ENCODE measurements around the gene ACTL7B.
A peak's percentile ranks its signal among the peaks of the same experiment; 100 is the strongest.
"Not testable (repeated sequence)": the region's sequence is repeated elsewhere in the genome, so short reads cannot be mapped to it uniquely, and the experiment has no call there.

ACTL7B gene

GRCh38 chr9:108842610-108843295 is 13.0 kb downstream of the ACTL7B start:
- DNase-seq: no peak

GRCh38 chr9:108839561-108839960 is 16.2 kb downstream of the ACTL7B start:
- DNase-seq: not testable (repeated sequence)

DNA sequence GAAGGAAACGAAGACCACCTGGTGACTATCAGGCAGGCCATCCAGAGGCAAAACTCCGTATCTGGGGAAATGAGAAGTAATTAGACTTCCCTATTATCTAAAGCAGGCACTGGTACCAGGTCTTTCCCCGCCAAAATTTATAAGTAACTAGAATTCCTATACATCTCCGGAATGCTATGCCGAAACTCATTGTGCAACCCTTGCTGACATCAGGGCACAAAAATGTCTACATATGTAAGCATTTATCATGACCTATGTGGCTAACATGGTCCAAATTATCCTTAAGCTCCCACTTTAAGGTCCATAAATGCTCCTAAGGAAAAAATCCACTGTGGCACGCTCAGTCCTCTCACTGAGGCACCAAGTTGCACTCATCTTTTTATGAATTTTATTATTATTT is 17.8 kb downstream of the ACTL7B start:
- no peak for DNase-seq

DNA sequence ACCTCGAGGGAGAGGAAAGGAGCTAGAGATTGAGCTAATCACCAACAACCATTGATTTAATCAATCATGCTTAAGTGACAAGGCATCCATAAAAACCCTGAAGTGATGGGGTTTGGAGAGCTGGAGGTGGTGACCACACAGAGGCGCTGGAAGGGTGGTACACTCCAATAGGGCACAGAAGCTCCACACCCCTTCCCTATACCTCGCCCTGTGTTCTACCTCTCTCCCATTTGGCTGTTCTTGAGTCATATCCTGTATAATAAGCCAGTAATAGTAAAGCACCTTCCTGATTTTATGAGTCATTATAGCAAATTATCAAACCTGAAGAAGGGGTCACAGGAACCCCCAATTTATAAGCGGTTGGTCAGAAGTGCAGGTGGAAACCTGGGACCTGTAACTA is 18.3 kb downstream of the ACTL7B start:
- no peak for DNase-seq

DNA sequence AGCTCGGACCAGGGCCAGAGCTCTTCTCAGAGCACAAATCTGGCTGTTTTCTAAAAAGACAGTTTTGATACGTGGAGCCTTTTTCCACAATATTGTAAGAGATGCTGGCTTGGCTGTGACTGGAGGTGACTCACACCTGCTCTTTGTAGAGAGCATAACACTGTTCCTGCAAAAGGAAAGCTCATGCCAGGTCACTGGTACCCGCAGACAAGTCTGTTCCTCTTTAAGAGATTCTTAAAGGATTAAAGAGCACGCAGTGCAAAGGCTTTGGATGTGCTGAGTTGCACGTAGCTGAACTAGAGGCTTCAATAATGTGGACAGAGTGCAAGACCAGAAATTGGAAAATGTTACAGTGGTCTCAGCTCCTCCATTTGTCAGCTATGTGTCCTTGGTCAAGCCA is 19.0 kb downstream of the ACTL7B start:
- DNase-seq: peak; percentile 75

GRCh38 chr9:108836319-108836718 is 19.5 kb downstream of the ACTL7B start:
- no peak for DNase-seq

- no peak for DNase-seq
Observed at GRCh38 chr9:108835831-108836230, 20.0 kb downstream of the ACTL7B start.

DNA sequence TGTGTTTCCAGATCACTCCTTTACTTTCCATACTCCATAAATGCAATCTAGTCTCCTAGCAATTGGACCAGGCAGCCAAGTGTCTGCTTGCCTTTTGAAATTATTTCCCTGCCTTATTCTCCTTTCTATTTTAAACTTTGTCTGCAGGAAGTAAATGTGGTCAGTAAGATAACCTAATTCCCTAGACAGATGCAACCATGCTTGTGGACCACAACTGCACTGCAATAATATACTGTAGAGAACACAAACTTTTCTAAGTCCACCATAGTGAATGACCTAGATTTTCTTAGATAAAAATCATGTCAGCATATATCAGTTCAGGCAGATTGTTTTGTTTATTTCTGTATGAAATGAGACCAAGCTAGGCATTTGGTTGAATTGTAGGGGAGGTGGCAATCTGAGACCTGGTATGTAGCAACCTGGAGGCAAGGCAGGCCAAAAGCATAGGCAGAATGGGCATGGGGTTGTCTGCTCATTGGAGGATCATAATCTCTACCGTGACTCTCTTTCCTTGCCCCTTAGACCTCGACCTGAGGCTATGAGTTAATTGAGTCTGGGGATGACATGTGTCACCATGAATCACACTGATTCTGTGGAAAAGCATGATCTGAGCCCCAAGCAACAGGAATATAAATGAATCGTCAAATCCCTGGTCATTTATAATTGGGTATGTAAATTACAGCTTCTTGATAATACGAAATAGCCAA is 20.7 kb downstream of the ACTL7B start:
- no peak for DNase-seq

DNA sequence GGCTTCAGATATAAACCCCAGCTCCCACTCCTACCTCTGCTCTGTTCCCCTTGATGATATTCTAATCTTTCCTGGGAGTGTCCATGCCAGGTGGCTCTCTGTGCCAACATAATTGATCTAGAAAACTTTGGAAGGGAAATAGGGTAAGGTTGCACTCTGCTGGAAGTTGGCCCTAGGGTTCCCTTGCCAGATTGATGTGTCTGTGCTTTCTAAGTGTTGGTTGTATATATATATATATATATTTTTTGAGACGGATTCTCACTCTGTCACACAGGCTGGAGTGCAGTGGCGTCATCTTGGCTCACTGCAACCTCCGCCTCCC is 23.6 kb downstream of the ACTL7B start:
- no peak for DNase-seq

GRCh38 chr9:108831496-108832178 is 24.1 kb downstream of the ACTL7B start:
- DNase-seq: no peak

DNA sequence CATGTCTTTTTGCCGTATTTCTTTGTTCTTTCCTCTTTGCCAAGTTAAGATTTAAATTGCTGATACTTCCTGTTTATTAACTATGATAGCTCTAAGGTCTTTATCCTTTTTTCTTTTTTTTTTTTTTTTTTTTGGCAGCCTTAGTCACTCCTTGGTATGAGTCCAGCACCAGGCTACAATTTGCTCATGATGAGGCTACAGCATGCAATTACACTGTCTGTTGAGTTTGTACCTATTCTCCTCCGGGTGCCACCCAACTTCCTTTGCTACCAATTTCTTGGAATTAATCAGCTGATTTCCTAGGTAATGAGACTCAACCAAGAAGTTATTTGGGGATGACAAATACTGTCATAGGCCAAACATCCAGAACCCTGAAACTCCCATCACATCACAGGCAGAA is 25.5 kb downstream of the ACTL7B start:
- no peak for DNase-seq

GRCh38 chr9:108823829-108824228 is 32.0 kb downstream of the ACTL7B start:
- DNase-seq: no peak

DNA sequence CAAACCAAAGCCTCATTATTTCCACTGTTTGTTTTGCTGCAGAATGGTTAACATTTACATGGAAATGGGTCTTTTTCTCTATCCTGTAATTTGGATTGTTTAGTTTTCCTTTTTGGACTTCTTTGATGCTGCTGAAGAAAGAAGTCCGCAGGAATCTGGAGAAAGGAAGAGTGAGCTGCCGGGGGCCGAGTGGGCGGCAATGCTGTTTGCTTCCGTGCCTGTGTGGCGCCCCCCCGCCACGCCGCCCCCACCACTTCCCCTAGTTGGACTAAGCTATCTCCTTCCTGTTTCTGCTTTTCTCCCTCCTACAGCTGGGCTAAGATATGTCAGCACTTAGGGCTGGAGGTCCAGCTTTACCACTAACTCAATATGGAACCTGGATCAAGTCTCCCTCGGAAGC is 39.7 kb downstream of the ACTL7B start:
- no peak for DNase-seq

GRCh38 chr9:108815156-108815555 is 40.6 kb downstream of the ACTL7B start:
- DNase-seq: no peak

GRCh38 chr9:108813951-108814601 is 41.7 kb downstream of the ACTL7B start:
- DNase-seq: peak; percentile 48

DNA sequence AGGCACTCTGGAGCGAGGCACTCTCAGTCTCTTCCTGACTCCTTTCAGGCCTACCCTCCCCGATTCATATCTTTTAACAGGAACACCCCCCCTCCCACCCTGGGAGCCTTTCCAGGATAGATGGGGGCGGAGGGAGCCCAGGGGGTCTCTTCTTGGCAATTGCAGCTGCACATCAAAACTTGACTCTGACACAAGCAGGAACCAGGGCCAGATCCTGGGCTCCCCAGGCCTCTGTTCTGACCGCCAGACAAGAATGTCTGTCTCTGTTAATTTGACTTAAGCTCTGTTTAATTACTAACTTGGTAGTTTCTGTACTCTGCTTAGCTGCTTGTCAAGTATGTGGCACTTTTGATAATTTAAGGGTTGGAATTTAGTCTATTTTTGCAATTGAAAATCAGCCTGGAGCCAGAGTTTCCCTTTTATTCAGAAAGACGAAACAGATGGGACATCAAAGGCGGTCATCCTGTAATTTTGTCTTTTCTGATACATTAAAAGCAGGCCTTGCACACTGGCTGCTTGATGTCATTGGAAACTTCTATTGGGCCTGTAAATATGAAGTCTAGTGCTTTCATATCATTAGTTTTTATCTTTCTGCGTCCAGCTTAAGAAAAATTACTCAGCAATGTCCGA is 43.3 kb downstream of the ACTL7B start:
- no peak for DNase-seq

GRCh38 chr9:108811944-108812343 is 43.8 kb downstream of the ACTL7B start:
- DNase-seq: no peak

DNA sequence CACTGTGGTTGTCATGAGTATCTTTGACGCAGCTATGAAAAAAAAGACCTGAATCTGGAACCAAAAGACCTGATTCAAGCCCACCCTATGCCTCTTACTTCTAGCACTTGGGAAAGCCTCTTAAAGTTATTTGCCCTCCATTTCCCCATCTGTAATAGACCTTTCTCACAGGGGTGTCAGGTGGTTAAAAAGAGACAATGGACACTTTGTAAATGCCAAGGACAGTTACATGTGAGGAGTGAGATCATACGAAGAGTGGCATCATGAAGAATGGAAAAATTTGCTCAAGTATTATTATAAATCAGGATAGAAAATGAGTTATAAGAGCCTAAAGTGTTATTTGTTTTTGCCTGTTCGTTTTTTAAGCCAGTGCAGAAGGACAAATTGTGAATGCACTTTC is 46.5 kb downstream of the ACTL7B start:
- DNase-seq: no peak
